Kidney (tissue), 14 donors: ENCODE measurements around the gene POLRMT. TPM values are rescaled to one million over a fixed set of nuclear protein-coding genes. Genes with fewer than 3 reads are reported as not detected.

Source experiments
- DNase-seq, 5 donors: peaks; one replicate each; pipeline ENCODE4 v3.0.0-alpha.2; 2013 to 2020
- FAIRE-seq: peaks from 2 replicates; lab custom pipeline; 2012; peaks lifted over from hg19 to GRCh38; lab: Jason Lieb, UNC
- H3K27ac ChIP-seq, 2 donors: one replicate each; pipeline ENCODE4 v1.7.0; 2013; ENCODE audit warnings: low read depth in 2 of 2, low read length in 2 of 2, inconsistent platforms in 1 of 2
- H3K27me3 ChIP-seq: one replicate; pipeline ENCODE4 v1.7.1; 2013; ENCODE audit warnings: low read length, inconsistent platforms; ENCODE audit not compliant: control insufficient read depth, insufficient read depth
- H3K36me3 ChIP-seq, 3 donors: one replicate each; pipeline versions ENCODE4 v1.7.0 to v1.7.1; 2013; ENCODE audit warnings: low read length in 3 of 3, control low read depth in 1 of 3, inconsistent platforms in 1 of 3; ENCODE audit not compliant: insufficient read depth in 3 of 3, control insufficient read depth in 2 of 3
- H3K4me1 ChIP-seq, 3 donors: one replicate each; pipeline versions ENCODE4 v1.7.0 to v1.7.1; 2013; ENCODE audit warnings: low read length in 3 of 3, inconsistent platforms in 1 of 3, low read depth in 1 of 3; ENCODE audit not compliant: control insufficient read depth in 2 of 3, insufficient read depth in 2 of 3
- H3K4me3 ChIP-seq, 3 donors: one replicate each; pipeline versions ENCODE4 v1.7.0 to v1.8.1; 2013; ENCODE audit warnings: low read length in 3 of 3, control low read depth in 1 of 3, inconsistent platforms in 1 of 3
- H3K9ac ChIP-seq, 3 donors: one replicate each; pipeline versions ENCODE4 v1.7.0 to v1.7.1; 2013; ENCODE audit warnings: low read length in 3 of 3, control low read depth in 1 of 3, inconsistent platforms in 1 of 3
- H3K9me3 ChIP-seq, 3 donors: one replicate each; pipeline versions ENCODE4 v1.7.0 to v1.7.1; 2013; ENCODE audit warnings: low read length in 3 of 3, control low read depth in 1 of 3, inconsistent platforms in 1 of 3; ENCODE audit not compliant: control insufficient read depth in 2 of 3, insufficient read depth in 1 of 3
- CTCF ChIP-seq: IDR thresholded peaks from 3 replicates; pipeline ENCODE4 v1.5.1; 2012; ENCODE audit warnings: mild to moderate bottlenecking, moderate library complexity, borderline replicate concordance; ENCODE audit not compliant: insufficient read depth; ENCODE audit errors: extremely low read depth
- intact Hi-C: fragments of 100-400 bp; cut with DNase I; formaldehyde crosslinking; loops from one replicate; pipeline ENCODE4 v1.11.1; 2022
- polyA plus RNA-seq: library from polyadenylated mRNA; stranded (reverse); fragments of 350-450 nt; fragmentation: Illumina TruSeq; extraction: RNeasy Lipid Tissue Mini Kit (QIAGEN cat#74804); gene quantifications from one replicate; pipeline ENCODE4 v1.2.3, GENCODE V29; 2014; ENCODE audit warnings: low read depth, low replicate concordance; ENCODE audit not compliant: insufficient read depth
- total RNA-seq: library from RNA; stranded (reverse); fragmentation: NEBNext Ultra II Directional; extraction: Animal tissue kit (Norgen Biotek cat#: 25700); gene quantifications from one replicate; pipeline ENCODE4 v1.2.1, GENCODE V29; 2021
- donor health status: control.
- donor health status: control.
- donor health status: control.
- donor health status: control.
- donor health status: control.
- donor health status: DM: yes; HTN: yes; CAD: no.
- donor health status: Normal renal cell carcinoma (clear cell type).

POLRMT gene
- total and polyA plus RNA-seq, 2 donors from 2014 or later: 49.8 to 117 TPM

DNA sequence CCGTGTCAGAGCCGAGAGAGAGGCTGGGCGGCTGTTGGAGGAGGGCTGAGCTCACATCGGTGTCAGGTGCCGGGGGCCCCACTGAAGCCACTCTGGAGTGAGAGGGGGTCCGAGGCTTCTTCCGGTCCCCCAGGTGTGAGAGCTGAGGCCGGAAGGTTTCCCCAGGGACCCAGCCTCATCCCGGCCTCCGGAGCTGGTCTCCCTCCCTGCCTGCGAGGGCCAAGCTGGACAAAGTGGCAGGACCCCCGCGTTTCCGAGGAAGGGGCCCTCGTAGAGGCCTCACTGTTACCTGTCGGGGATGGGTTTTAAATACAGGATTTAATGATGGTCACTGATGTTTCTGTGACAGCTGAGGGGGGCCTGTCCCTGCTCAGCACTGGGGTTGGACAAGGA lies 37.1 kb downstream of the POLRMT start:
- no peak overlapping the region for H3K4me3 ChIP-seq
- no peaks in the 10 kb centered on the region for H3K9me3 ChIP-seq
- no peak overlapping the region for H3K27ac ChIP-seq
- intact Hi-C loops: no loop called here
- DNase-seq: no peak
- no peak for TF ChIP-seq CTCF
- no peak overlapping the region for H3K9ac ChIP-seq
- FAIRE-seq: no peak
- no peaks in the 10 kb centered on the region for H3K27me3 ChIP-seq
- no peaks in the 10 kb centered on the region for H3K4me1 ChIP-seq
- no peaks in the 10 kb centered on the region for H3K36me3 ChIP-seq

DNA sequence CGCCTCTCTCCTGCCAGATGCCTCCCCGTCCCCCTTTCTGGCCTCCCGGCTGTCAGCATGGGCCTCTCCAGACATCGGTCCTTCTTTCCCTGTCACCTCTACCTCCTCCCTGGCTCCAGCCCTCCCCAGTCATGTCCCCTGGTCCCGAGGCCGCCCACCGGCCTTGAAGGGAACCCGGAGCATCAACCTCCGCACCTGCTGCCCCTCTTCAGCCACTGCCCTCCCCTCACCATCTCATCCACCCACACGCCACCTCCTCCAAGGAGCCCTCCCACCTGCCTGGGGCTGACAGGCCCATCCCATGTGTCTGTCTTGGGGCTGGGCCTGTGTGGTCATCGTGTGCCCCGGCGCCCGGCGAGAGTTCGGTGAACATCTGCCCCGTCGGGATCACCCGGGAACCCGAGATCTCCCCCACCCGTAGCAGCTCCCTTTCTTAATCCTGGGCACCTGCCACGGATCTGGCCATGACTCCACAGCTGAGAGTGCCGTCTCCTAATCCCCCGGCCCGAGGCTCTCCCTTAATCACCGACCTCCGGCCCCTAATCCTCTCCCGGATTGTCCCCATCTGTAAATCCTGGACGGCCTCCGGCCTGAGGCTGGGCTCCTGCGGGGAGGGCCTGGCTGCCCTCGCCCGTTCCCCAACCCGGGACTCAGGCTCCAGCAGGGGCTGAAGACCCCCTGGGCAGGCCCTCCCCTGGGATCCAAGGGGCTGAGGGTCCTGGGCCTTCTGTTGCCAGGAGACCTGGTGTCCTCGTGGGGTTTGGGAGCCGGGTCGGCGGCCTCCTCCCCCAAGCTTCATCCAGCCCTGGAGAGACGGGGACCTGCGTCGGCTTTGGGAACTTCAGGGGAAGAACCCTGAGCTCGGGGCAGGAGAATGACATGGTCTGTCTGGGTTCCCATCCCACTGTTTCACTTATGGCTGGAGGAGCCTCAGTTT lies 37.7 kb downstream of the POLRMT start:
- intact Hi-C loops: no loop called here
- no peaks in the 10 kb centered on the region for H3K27me3 ChIP-seq

DNA sequence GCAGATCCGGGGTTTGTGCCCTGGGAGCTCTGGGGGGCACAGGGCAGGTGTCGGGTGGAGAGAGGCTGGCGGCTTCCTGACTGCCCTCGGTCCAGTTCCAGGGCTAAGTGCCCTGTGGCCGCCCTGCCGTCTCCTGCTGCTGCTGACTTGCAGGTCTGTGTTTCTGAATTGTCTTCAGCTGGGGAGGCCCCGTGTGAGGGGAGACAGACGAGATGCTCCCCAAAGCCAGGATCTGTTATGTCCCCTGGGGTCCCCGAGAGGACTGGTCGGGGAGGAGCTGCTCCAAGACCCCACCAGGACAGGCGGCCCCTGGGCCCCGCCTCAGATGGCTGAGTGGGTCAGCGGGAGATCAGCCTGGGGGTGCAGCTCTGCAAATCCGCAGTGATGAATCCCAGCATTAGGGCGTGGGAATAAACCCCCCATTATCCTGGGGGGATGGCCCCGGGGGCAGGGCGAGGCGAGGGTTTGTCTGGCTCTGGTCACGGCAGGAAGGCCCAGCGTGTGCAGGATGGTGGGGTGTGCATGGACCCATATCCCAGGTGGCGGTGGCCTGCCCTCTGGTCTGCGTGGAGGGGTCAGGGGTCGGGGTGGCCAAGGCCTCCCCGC lies 39.0 kb downstream of the POLRMT start:
- Histone ChIP-seq H3K36me3 (no peaks in the 10 kb centered on the region), H3K27ac (no peak overlapping the region), H3K9me3 (no peaks in the 10 kb centered on the region), H3K4me1 (no peaks in the 10 kb centered on the region), H3K27me3 (no peaks in the 10 kb centered on the region), H3K9ac (no peak overlapping the region), H3K4me3 (no peak overlapping the region)
- no peak for TF ChIP-seq CTCF
- FAIRE-seq: no peak
- intact Hi-C loops: no loop called here
- DNase-seq: no peak

More for the DNA sequence above, 37.7 kb downstream of the POLRMT start:
- Histone ChIP-seq H3K4me1 (no peaks in the 10 kb centered on the region), H3K9ac (no peak overlapping the region), H3K27ac (no peak overlapping the region), H3K36me3 (no peaks in the 10 kb centered on the region), H3K9me3 (no peaks in the 10 kb centered on the region), H3K4me3 (no peak overlapping the region)
- FAIRE-seq: no peak
- DNase-seq: no peak
- TF ChIP-seq CTCF: no peak
